Endodermal cell (in vitro differentiated cells): ENCODE results near the gene CMSS1. TPM values are rescaled to one million over a fixed set of nuclear protein-coding genes. Genes with fewer than 3 reads are reported as not detected.

Experiments
- DNase-seq: peaks from one replicate; pipeline ENCODE4 v3.0.0-alpha.2; 2017
- H3K27ac ChIP-seq: 2 replicates; pipeline ENCODE4 v1.5.1; 2013; ENCODE audit warnings: mild to moderate bottlenecking, low read depth, low read length, moderate library complexity
- H3K27me3 ChIP-seq: 2 replicates; pipeline ENCODE4 v1.6.1; 2013; ENCODE audit warnings: mild to moderate bottlenecking, low read length, moderate library complexity; ENCODE audit not compliant: insufficient read depth, control insufficient read depth, poor library complexity, severe bottlenecking
- H3K36me3 ChIP-seq: 2 replicates; pipeline ENCODE4 v1.7.0; 2013; ENCODE audit warnings: mild to moderate bottlenecking, low read length, moderate library complexity; ENCODE audit not compliant: control insufficient read depth, insufficient read depth
- H3K4me1 ChIP-seq: one replicate; pipeline ENCODE4 v1.7.0; 2013; ENCODE audit warnings: low read length; ENCODE audit not compliant: control insufficient read depth, insufficient read depth
- H3K4me3 ChIP-seq: 2 replicates; pipeline ENCODE4 v1.5.1; 2013; ENCODE audit warnings: mild to moderate bottlenecking, low read length, moderate library complexity
- H3K9ac ChIP-seq: 2 replicates; pipeline ENCODE4 v1.6.1; 2013; ENCODE audit warnings: mild to moderate bottlenecking, low read length, moderate library complexity; ENCODE audit not compliant: poor library complexity, severe bottlenecking; ENCODE audit errors: extremely low read depth
- H3K9me3 ChIP-seq: 2 replicates; pipeline ENCODE4 v1.6.1; 2013; ENCODE audit warnings: mild to moderate bottlenecking, low read length, moderate library complexity; ENCODE audit not compliant: control insufficient read depth
- H3K27ac Mint-ChIP-seq: 2 replicates; pipeline ENCODE4 v1.8.0; 2020; ENCODE audit warnings: mixed read lengths
- H3K27me3 Mint-ChIP-seq: 2 replicates; pipeline ENCODE4 v1.8.0; 2021; ENCODE audit warnings: mild to moderate bottlenecking, mixed read lengths; ENCODE audit not compliant: insufficient read depth
- H3K36me3 Mint-ChIP-seq: 2 replicates; pipeline ENCODE4 v1.8.0; 2020; ENCODE audit warnings: low read depth, mixed read lengths
- H3K4me1 Mint-ChIP-seq: 2 replicates; pipeline ENCODE4 v1.8.0; 2020; ENCODE audit warnings: mixed read lengths
- H3K4me3 Mint-ChIP-seq: 2 replicates; pipeline ENCODE4 v1.8.0; 2020; ENCODE audit warnings: mild to moderate bottlenecking, moderate library complexity, mixed read lengths
- H3K9me3 Mint-ChIP-seq: 2 replicates; pipeline ENCODE4 v1.8.0; 2020; ENCODE audit warnings: mild to moderate bottlenecking, mixed read lengths
- WGBS, 2 experiments: methylation state at CpG; one replicate each; pipeline versions ENCODE4 v1.1.5 to v1.1.7; 2013; ENCODE audit warnings: missing lambda C conversion rate in 2 of 2, mixed read lengths in 1 of 2; ENCODE audit not compliant: insufficient coverage in 1 of 2, insufficient read length in 1 of 2; 5-methylcytosine and 5-hydroxymethylcytosine counted together
- total RNA-seq, 2 donors: library from RNA; stranded (reverse); fragmentation: NEBNext Ultra II Directional in 1 of 2; extraction: Animal tissue kit (Norgen Biotek cat#: 25700) in 1 of 2; gene quantifications; 2 replicates in 1 of 2; 3 replicates in 1 of 2; pipeline ENCODE4 v1.2.1, GENCODE V29; 2021
- TF ChIP-seq, protein P1 (sequence below): fragments of 200-600 bp; sonication (generic); conservative IDR thresholded peaks from 2 replicates; pipeline ENCODE4 v1.5.0; 2021; ENCODE audit warnings: antibody characterized with exemption, mild to moderate bottlenecking

Gene CMSS1
- total RNA-seq, 2 donors from 2014 or later = 48.5 to 50.8 TPM

DNA sequence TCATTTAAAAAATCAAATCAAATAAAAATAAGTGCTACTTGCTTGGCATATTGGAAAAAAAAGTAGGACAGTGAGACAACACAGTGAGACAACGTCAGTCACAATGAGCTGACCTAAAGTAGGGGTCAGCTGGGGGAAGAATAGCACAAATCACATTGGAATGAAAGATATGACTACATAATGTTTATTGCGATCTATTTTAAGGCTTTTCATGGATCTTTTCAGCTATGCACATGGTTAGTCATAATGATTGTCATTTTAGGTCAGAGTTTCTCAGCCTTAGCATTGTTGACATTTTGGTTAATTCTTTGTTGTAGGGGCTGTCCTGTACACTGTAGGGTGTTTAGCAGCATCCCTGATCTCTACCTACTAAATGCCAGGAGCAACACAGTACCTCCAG lies 44.5 kb downstream of the CMSS1 start:
- Mint-ChIP-seq H3K27me3 (peaks cover 3% of the 10 kb centered on the region), H3K9me3 (peaks cover 2% of the 10 kb centered on the region), H3K4me1 (peaks cover 19% of the 10 kb centered on the region), H3K27ac (no peak overlapping the region), H3K36me3 (peaks cover 12% of the 10 kb centered on the region), H3K4me3 (no peak overlapping the region)
- no peak overlapping the region for H3K9ac ChIP-seq
- no peak overlapping the region for H3K4me3 ChIP-seq
- no peaks in the 10 kb centered on the region for H3K9me3 ChIP-seq
- no peaks in the 10 kb centered on the region for H3K36me3 ChIP-seq
- TF ChIP-seq, protein P1, sequence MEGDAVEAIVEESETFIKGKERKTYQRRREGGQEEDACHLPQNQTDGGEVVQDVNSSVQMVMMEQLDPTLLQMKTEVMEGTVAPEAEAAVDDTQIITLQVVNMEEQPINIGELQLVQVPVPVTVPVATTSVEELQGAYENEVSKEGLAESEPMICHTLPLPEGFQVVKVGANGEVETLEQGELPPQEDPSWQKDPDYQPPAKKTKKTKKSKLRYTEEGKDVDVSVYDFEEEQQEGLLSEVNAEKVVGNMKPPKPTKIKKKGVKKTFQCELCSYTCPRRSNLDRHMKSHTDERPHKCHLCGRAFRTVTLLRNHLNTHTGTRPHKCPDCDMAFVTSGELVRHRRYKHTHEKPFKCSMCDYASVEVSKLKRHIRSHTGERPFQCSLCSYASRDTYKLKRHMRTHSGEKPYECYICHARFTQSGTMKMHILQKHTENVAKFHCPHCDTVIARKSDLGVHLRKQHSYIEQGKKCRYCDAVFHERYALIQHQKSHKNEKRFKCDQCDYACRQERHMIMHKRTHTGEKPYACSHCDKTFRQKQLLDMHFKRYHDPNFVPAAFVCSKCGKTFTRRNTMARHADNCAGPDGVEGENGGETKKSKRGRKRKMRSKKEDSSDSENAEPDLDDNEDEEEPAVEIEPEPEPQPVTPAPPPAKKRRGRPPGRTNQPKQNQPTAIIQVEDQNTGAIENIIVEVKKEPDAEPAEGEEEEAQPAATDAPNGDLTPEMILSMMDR = no peak
- no peaks in the 10 kb centered on the region for H3K4me1 ChIP-seq
- no peak for DNase-seq
- no peak overlapping the region for H3K27ac ChIP-seq
- H3K27me3 ChIP-seq = no peaks in the 10 kb centered on the region
- WGBS, 2 experiments = 86 to 95% methylated on average over 1 to 2 of the region's 2 CpGs

- peaks cover 27% of the 10 kb centered on the region for H3K4me1 Mint-ChIP-seq
- no peak overlapping the region for H3K4me3 Mint-ChIP-seq
- H3K27ac Mint-ChIP-seq = no peak overlapping the region
- no peak overlapping the region for H3K4me3 ChIP-seq
- peaks cover 2% of the 10 kb centered on the region for H3K9me3 Mint-ChIP-seq
- no peak overlapping the region for H3K27ac ChIP-seq
- no peaks in the 10 kb centered on the region for H3K36me3 ChIP-seq
- H3K9me3 ChIP-seq = no peaks in the 10 kb centered on the region
- peaks cover 9% of the 10 kb centered on the region for H3K27me3 Mint-ChIP-seq
- TF ChIP-seq, protein P1 = no peak
- no peak for DNase-seq
- no peaks in the 10 kb centered on the region for H3K27me3 ChIP-seq
- no peak overlapping the region for H3K9ac ChIP-seq
- 86 to 96% methylated on average over 3 to 6 of the region's 6 CpGs for WGBS, 2 experiments
- peaks cover 12% of the 10 kb centered on the region for H3K36me3 Mint-ChIP-seq
- H3K4me1 ChIP-seq = peaks cover 1% of the 10 kb centered on the region
These were observed 45.3 kb downstream of the CMSS1 start for GRCh38 chr3:99863002-99863401.

DNA sequence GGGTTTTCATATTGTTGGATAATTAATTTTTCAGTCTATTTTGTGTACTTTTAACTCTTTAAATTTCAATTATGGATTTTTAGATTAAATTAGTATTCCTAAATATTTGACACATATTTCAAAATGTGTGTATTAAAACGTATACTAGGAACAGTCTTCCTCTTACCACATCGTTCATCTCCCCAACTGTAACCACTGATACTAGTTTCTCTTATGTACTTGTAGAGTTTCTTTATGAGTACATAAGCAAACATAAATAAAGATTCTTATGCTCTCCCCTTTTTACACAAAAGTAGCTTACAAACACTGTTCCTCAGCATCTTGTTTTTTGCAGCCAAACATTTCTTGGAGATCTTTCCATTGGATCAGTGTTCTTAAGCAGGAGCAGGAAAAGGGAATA lies 45.9 kb downstream of the CMSS1 start:
- Mint-ChIP-seq H3K4me1 (peaks cover 30% of the 10 kb centered on the region), H3K27ac (no peak overlapping the region), H3K9me3 (peaks cover 2% of the 10 kb centered on the region), H3K36me3 (peaks cover 12% of the 10 kb centered on the region), H3K4me3 (no peak overlapping the region), H3K27me3 (peaks cover 13% of the 10 kb centered on the region)
- TF ChIP-seq, protein P1 = no peak
- H3K4me1 ChIP-seq = peaks cover 5% of the 10 kb centered on the region
- WGBS, 2 experiments = 80% methylated on average over 1 of the region's 2 CpGs; no CpG with 5 or more reads in 1 of the 2 experiments
- no peak overlapping the region for H3K9ac ChIP-seq
- H3K4me3 ChIP-seq = no peak overlapping the region
- no peak overlapping the region for H3K27ac ChIP-seq
- H3K27me3 ChIP-seq = no peaks in the 10 kb centered on the region
- H3K36me3 ChIP-seq = no peaks in the 10 kb centered on the region
- H3K9me3 ChIP-seq = no peaks in the 10 kb centered on the region
- DNase-seq = no peak
